NCI-H226 (cell line): ENCODE data around the gene GRIA2.
A peak's percentile ranks its signal among the peaks of the same experiment; 100 is the strongest.
"Not testable (repeated sequence)": the region's sequence is repeated elsewhere in the genome, so short reads cannot be mapped to it uniquely, and the experiment has no call there.

Experiments
- DNase-seq: peaks from one replicate; pipeline ENCODE4 v3.0.0-alpha.2; 2015

The GRIA2 gene

GRCh38 chr4:157220371-157220881, at the start of gene GRIA2:
Gene GRIA2, plus strand, starts transcription at chr4:157220728. Its CDS starts 315 bp downstream, at chr4:157221043.
- DNase-seq, result no peak

GRCh38 chr4:157172011-157172410, 48.5 kb upstream of the GRIA2 start:
- no peak for DNase-seq

- DNase-seq, result not testable (repeated sequence)
Observed at GRCh38 chr4:157180268-157180667, 40.3 kb upstream of the GRIA2 start.

GRCh38 chr4:157184300-157184699, 36.2 kb upstream of the GRIA2 start:
- DNase-seq, result no peak

- DNase-seq, result no peak
Observed at GRCh38 chr4:157185363-157185762, 35.2 kb upstream of the GRIA2 start.

- DNase-seq, result no peak
Observed at GRCh38 chr4:157195374-157195773, 25.2 kb upstream of the GRIA2 start.

GRCh38 chr4:157196046-157196445, 24.5 kb upstream of the GRIA2 start:
- DNase-seq, result no peak

GRCh38 chr4:157204634-157205244, 15.8 kb upstream of the GRIA2 start:
- no peak for DNase-seq

- peak; percentile 3 for DNase-seq
Observed at GRCh38 chr4:157217708-157218107, 2.8 kb upstream of the GRIA2 start.

GRCh38 chr4:157219711-157220370, 687 bp upstream of the GRIA2 start:
- no peak for DNase-seq

GRCh38 chr4:157221426-157221894, 932 bp downstream of the GRIA2 start:
- no peak for DNase-seq

GRCh38 chr4:157221895-157222770, 1.6 kb downstream of the GRIA2 start:
- no peak for DNase-seq

GRCh38 chr4:157222771-157223160, 2.2 kb downstream of the GRIA2 start:
- DNase-seq, result no peak

- DNase-seq, result no peak
Observed at GRCh38 chr4:157223456-157223855, 2.9 kb downstream of the GRIA2 start.

GRCh38 chr4:157225096-157225495, 4.6 kb downstream of the GRIA2 start:
- DNase-seq, result no peak

GRCh38 chr4:157226035-157226434, 5.5 kb downstream of the GRIA2 start:
- DNase-seq, result no peak

GRCh38 chr4:157226601-157227000, 6.1 kb downstream of the GRIA2 start:
- DNase-seq, result no peak

GRCh38 chr4:157231525-157231924, 11.0 kb downstream of the GRIA2 start:
- DNase-seq, result no peak

- DNase-seq, result no peak
Observed at GRCh38 chr4:157242871-157243270, 22.3 kb downstream of the GRIA2 start.

GRCh38 chr4:157244348-157244747, 23.8 kb downstream of the GRIA2 start:
- DNase-seq, result no peak

- no peak for DNase-seq
Observed at GRCh38 chr4:157245351-157245750, 24.8 kb downstream of the GRIA2 start.

GRCh38 chr4:157246964-157247363, 26.4 kb downstream of the GRIA2 start:
- no peak for DNase-seq

- DNase-seq, result not testable (repeated sequence)
Observed at GRCh38 chr4:157258165-157258564, 37.6 kb downstream of the GRIA2 start.
